Measurements from ENCODE around the gene CFHR5. TPM values are rescaled to one million over a fixed set of nuclear protein-coding genes. Genes with fewer than 3 reads are reported as not detected.

Gene CFHR5
- not detected in 2 replicates for total RNA-seq

GRCh38 chr1:196977278-196977677, at the start of gene CFHR5:
Gene CFHR5, plus strand, starts transcription at chr1:196977556. Its CDS starts 109 bp downstream, at chr1:196977665.

GRCh38 chr1:196943568-196943967, 33.8 kb upstream of the CFHR5 start, which contains the start of gene CFHR2:
Gene CFHR2, plus strand, starts transcription at chr1:196943738. Its CDS starts 143 bp downstream, at chr1:196943881.

Other genes starting within 250 kb of the CFHR5 start
- not detected in 2 replicates for gene CFHR3, start 202.7 kb upstream of the CFHR5 start, total RNA-seq
- gene CFHR1, start 157.8 kb upstream of the CFHR5 start, total RNA-seq, result 1.8 TPM in 1 of 2 replicates, not detected in the other
- under 0.01 TPM in 1 of 2 replicates, not detected in the other for gene CFHR4, start 89.5 kb upstream of the CFHR5 start, total RNA-seq
- not detected in 2 replicates for gene CFHR2, start 33.8 kb upstream of the CFHR5 start, total RNA-seq
- gene F13B, start 89.7 kb downstream of the CFHR5 start, total RNA-seq, result not detected in 2 replicates
- gene ASPM, start 169.1 kb downstream of the CFHR5 start, total RNA-seq, result 6.1 and 7.6 TPM in 2 replicates
- gene ZBTB41, start 223.7 kb downstream of the CFHR5 start, total RNA-seq, result 13.8 and 18.2 TPM in 2 replicates